Stimulated activated CD4-positive, alpha-beta T cell treated with anti-CD3 and anti-CD28 coated beads, Interleukin-1b, Interleukin-23, amount 100 ng/mL, for 4 hours (primary cell): ENCODE measurements around the gene PLEKHG4.

ENCODE experiments used
- DNase-seq, 2 donors: peaks; one replicate each; pipeline ENCODE4 v3.0.0-alpha.2; 2020; ENCODE audit warnings: low read depth in 2 of 2

PLEKHG4 gene

DNA sequence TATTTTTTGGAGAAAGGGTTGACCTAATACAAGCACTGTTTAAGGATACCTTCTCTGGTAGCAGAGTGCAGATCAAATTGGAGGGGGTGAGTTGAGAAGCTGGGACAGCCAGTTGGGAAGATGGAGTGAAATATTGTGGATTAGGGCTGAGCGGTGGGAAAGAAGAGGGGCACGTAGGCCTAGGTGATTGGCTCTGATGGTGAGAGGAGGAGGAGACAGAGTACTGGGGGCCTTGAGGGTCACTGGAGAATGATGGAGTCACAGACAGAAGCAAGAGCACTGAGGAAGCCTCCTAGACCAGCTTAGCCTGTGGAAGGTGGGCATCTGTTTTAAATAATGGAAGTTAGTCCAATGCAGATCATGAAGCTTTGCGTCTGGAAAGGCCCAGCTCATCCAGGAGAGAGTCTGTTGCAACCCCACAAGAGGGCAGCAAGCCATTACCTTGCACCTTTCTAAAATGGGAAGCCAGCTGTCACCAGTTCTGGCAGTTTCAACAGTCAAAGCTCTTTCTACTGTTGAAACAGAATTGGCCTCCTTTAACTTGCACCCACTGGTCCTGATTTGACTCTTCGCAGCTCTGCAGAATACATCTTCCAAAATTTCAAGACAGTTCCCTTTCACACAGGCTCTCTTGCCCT is 18.8 kb upstream of the PLEKHG4 start:
- no peak for DNase-seq

- DNase-seq, result no peak
These were observed 16.1 kb upstream of the PLEKHG4 start for GRCh38 chr16:67263201-67263600.

- DNase-seq, result no peak
These were observed 15.1 kb upstream of the PLEKHG4 start for GRCh38 chr16:67264277-67264676.

DNA sequence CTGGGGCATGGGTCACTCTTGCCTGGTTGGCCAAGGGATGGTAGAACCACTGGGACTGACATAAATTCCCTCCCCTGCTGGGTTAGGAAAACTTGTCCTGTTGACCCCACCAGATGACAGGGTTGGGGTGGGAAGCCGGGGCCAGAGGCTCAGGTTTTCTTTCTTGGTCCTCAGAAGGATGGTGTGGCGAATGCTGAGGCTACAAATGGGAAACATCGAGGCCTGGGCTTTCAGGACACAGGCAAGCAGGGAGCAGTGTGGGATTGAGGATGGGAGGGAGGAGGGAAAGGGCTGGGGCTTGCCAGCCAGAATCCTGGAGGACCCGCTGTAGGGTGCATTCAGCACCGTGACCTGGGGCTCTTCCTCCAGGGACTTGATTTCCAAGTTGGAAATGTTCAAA is 14.5 kb upstream of the PLEKHG4 start:
- DNase-seq, result no peak

DNA sequence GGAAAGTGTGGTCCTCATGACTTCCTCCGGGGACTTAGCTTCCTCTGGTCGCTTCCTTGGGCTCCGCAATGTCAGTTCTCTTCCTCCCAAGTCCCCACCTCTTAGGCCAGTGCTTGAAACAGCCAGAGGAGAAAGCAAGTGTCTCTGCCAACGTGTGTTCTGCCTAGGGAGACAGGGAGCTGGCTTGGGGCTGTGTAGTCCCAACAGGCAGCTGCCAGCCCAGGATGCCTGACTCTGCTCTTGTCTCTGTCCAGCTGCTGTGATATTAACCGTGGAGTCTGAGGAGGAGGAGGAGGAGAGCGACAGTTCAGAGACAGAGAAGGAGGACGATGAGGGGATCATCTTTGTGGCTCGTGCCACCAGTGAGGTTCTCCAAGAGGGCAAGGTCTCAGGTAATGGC is 13.5 kb upstream of the PLEKHG4 start:
- DNase-seq, result no peak

GRCh38 chr16:67268136-67268579 is 11.2 kb upstream of the PLEKHG4 start:
- DNase-seq, result no peak

DNA sequence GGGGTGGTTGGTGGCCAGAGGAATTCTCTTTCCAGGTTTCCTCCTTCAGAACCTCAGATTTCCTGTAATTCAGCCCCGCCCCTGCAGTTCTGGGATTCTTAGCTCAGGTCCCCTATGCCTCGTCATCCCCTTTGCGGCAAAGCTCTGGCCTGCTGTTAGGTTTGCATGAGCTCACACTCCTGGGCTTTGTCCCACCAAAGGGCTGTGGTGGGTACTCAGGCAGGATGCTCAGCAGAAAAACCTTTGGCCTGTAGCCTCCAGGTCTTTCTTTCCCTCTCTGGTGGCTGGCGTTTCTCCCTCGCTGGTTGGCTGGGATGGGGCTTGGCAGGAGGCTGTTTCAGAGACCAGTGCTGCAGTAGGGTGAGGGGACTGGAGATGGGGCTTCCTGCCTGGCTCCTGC is 9.6 kb upstream of the PLEKHG4 start:
- no peak for DNase-seq

GRCh38 chr16:67270931-67271338 is 8.4 kb upstream of the PLEKHG4 start:
- no peak for DNase-seq

DNA sequence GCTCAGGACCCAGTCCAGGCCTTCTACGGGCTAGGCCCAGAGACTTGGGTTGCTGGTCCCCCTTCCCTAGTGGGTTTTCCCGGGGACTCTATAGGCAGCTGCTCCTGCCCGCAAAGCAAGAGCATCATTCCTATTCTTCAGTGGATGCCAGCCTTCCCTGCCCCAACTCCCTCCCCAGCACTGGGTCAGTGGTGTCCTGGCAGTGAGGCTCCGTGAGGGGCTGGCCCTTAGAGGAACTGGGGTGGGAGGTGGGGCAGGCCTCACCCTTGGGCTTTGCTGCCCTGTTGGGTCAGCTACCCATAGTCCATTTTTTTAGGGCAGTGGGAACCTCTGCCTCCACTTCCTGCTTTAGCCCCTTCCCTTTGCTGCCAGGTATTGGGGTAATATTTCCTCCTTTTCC is 7.9 kb upstream of the PLEKHG4 start:
- DNase-seq, result no peak

DNA sequence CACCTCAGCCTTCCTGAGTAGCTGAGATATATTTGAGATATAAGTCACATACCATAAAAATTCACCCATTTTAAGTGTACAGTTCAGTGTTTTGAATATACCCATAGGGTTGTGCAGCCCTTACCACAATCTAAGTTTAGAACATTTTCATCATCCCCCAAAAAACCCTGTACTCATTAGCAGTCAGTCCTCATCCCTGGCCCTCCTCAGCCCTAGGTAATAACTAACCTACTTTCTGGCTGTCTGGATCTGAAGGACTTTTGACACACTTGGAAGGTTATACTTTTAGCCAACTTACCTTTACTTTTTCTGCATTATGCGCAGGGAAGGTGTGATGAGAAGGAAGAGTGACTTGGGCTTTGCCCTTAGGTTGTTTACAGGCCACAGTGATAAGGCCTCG is 4.0 kb upstream of the PLEKHG4 start:
- DNase-seq, result no peak

- no peak for DNase-seq
These were observed 1.9 kb upstream of the PLEKHG4 start for GRCh38 chr16:67277294-67277998.

- no peak for DNase-seq
These were observed 1.1 kb upstream of the PLEKHG4 start for GRCh38 chr16:67277999-67278772.

- peak in 1 of 2 donors; percentile 25 for DNase-seq
These were observed 498 bp upstream of the PLEKHG4 start for GRCh38 chr16:67278773-67279295.

DNA sequence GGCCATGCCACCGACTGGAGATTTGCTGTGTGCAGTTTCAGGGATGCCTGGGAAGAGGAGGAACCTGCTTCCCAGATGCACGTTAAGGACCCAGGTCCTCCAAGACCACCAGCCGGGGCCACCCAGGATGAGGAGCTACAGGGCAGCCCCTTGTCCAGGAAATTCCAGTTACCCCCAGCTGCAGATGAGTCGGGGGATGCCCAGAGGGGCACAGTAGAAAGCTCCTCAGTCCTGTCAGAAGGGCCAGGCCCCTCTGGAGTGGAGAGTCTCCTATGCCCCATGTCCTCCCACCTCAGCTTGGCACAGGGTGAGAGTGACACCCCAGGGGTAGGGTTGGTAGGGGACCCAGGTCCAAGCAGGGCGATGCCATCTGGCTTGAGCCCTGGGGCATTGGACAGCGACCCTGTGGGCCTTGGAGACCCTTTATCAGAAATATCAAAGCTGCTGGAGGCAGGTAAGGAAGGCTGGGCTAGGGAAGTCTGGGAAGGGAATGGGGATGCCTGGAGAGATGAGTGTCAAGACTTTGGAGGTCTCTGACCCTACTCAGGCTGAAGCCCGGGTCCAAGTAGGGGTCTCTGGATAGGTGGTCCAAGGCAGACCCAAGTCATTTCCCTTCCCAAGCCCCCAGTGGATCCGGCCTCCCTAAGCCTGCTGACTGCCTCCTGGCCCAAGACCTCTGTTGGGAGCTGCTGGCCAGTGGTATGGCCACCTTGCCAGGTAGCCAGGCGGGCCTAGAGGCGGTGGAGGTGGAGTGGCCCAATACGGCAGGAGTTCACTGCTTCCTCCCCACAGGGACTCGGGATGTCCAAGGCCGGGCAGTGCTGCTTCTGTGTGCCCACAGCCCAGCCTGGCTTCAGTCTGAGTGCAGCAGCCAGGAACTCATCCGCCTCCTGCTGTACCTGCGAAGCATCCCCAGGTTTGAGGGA is 1.0 kb downstream of the PLEKHG4 start:
- no peak for DNase-seq

- DNase-seq, result no peak
These were observed 2.5 kb downstream of the PLEKHG4 start for GRCh38 chr16:67281536-67282446.

GRCh38 chr16:67282447-67282805 is 3.1 kb downstream of the PLEKHG4 start:
- no peak for DNase-seq

DNA sequence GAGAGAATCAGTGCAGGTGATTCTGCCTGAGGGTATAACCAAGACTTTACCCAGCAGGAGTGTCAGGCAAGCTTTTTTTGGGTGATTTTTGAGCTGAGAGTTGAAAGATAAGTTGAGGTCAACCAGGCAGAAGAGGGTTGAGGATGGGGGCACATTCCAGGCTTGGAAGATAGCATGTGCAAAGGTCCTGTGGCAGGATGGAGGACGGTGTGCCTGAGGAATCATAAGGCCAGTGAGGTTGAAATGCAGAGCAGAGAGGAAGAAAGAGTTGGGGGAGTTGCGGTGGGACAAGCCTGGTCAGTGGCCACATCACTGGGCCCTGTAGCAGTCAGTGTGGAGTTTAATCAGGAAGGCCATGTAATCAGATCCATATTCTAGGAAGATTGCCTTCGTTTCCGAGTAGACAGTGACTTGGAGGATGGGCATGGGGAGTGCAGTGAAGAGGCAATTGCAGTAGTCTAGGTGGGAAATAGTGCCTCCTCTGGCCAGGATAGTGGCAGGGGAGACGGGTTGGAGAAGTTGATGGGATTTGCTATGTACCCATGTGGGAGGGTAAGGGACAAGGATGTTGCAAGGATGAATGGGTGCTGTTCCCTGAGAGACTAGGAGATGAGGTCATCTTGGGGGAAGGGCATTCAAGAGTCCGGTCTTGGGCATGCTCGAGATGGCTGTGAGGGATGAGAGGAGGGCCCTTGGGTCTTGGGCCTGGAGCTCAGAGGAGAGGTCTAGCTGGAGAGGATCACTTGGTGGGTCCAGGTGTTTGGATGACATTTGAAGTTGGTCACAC is 3.9 kb downstream of the PLEKHG4 start:
- DNase-seq, result no peak

- DNase-seq, result no peak
These were observed 4.7 kb downstream of the PLEKHG4 start for GRCh38 chr16:67283826-67284555.
